ENCODE data around the gene SSBP4.
A peak's percentile ranks its signal among the peaks of the same experiment; 100 is the strongest.

The SSBP4 gene

GRCh38 chr19:18433015-18433691, 14.0 kb downstream of the SSBP4 start:
- DNase-seq (ENCODE audit: low spot score), result no peak

DNA sequence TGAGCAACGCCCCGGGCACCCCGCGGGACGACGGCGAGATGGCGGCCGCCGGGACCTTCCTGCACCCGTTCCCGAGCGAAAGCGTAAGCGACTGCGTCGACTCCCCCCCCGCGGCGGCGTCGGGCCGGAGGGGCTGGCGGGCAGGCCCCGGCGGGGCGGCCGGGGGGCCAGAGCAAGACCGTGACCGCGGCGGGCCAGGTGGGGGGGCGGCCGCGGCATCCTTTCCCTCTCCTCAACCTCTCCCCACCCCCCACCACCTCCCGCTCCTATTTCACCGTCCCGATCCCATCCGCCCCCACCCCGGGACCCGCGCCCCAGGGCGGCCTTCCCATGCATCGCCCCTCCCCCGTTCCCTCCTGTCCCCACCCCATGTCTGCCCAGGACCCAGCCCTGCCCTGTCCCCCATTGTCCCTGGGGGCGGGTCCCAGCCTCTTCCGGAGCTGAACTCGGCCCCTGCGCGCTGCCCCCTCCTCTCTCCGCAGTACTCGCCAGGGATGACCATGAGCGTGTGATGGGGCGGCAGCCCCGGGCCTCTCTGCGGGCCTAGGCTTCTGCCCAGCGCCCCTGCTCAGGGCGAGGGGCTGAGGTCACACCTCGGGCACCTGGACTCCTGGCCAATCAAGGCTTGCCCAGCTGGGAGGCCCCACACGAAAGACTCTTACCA, 14.7 kb downstream of the SSBP4 start:
- DNase-seq (ENCODE audit: low spot score), result no peak

- no peak for DNase-seq (ENCODE audit: low spot score)
These were observed 15.4 kb downstream of the SSBP4 start for GRCh38 chr19:18434411-18435175.

GRCh38 chr19:18435178-18435841, 16.1 kb downstream of the SSBP4 start:
- DNase-seq (ENCODE audit: low spot score), result no peak

DNA sequence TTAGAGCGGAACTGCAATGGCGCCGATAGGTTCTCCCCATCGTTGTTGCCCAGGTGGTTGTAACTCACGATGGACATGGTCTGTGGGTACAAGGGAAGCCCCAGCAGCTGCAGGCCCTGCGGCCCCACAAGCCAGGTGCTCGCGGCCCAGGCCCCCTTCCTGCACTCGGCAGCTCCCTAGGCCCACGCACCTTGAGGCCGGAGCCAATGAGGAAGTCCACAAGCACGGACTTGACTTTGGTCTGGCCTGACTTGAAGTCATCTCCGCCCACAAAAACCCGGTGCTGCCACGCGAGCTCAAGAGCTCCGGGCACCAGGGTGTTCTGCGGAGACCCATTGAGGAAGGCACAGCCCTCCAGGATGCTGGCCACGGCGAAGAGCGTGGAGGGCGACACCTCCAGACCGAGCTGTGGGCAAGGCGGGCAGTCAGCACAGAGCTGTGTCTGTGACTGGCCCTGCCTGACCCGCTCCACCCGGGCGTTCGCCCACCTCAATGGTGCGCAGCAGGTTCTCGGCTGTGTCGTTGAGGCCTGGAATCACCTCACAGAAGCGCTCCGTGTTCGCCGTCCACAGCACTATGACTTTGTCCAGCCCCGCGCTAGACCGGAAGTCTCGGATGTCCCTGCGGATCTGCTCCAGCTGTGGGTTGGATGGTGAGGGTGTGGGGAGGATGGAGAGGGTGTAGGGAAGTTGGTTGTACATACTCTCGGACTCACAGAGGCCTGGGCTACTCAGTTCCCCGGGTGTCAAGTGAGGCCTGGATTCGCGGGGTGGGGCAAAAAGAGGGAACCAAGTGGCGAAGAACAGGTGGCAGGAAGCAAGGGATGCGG, 16.9 kb downstream of the SSBP4 start:
- DNase-seq (ENCODE audit: low spot score), result no peak

DNA sequence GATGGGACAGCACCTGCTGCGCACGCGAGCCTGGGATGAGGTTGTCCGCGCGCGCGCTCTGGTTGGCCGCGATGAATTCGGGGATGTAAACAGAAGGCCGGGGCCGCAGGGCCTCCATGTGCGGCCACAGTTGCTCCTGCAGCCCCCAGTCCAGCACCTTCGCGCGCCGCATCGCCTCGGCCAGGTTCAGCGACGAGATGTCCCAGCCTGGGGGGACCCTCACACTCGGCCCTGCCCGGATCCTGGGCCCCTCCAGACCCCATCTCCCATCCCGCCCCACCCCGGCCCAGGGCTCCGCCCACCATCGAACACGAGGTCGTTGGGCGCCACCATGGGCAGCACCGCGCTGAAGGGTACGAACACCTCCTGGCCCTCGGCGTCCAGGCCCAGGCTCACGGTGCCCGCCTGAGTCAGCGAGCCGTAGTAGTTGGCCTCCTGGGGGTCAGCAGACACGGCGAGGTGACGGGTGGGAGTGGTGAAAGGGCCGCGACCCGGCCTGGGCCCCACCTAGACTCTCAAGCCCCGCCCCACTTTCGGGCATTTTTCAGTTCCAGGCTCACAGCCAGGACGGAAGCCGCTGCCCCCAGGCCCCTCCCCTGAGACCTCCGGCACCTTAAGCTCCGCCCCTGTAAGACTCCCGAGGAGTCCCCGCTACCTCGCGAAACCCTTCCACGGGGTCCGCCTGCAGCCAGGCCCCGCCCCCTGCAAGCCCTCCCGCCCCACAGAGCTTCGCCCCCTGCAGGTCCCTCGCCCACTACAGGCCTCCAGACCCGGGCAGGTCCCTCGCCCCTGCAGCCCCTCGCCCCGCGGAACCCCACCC, 17.7 kb downstream of the SSBP4 start:
- DNase-seq (ENCODE audit: low spot score), result peak; percentile 89

DNA sequence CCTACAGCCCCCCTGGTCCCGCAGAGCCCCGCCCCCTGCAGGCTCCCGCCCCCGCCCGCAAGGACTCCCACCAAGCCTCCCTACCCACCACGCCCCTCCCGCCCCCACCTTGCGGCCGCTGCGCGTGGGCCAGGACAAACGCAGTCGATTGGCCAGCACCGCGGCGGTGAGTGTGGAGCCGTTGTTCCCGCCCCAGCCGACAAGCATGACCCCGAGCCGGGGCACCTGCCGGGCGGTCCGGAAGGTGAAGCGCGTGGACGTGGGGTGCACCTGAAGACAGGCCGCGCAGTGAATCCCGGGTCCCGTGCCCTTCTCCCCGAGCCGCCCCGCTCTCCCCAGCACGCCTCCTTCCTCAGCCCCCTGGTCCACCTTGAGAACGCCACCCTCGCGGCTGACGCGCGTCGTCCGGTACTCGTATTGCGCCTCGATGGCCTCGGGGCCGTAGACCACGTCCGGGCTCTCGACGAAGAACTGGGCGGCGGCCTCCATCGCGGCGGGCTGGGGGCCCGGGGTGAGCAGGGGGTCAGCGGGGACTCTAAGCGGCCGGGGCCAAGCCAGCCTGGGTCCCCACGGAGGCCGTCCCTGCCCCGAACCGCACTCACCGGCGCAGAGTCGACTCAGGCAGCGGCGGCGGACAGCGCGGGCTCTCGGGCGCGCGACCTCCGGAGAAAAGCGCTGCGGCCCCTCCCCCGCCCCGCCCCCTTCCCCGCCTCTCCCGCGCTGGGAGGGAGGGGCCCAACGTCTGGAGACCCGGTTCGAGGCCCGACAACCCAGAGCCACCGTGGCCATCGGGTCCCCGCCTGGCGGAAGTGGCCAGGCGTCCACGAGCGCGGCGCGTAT, 18.5 kb downstream of the SSBP4 start, which contains the start of gene ISYNA1:
ISYNA1 (minus strand) TSS at position 643 of the 840 bp plus-strand sequence; CDS start at position 489, 154 bp downstream.
- DNase-seq (ENCODE audit: low spot score), result no peak

DNA sequence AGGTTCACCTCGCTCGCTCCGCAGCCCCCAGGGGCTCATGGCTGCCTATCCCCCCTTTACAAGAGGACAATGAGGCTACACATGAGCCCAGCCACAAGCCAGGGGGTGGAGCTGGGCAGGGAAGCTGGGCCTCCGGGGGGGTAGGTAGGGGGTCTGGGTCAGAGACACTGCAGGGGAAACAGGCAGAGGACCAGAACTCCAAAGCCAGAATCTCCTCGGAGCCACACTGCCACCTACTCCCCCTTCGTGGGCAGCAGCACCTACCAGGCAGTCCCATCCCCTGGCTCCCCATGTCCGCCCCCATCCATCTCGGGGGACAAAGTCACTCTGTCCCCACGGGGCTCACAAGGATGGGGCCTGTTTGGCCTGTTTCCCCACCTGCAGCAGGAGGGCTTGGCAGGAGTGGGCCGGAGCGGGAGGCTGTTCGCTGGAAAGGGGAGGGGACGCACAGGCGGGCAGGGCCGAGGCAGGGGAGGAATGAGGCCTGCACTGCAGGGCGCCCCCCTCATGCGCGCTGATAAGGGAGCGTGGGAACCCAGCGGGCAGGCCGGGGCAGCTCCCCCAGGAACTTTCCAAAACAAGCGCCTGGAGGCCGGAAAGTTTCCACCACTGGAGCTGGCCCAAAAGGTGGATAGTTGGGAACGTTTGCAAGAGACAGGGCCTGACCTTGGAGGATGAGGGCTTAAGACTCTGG, 19.3 kb downstream of the SSBP4 start:
- DNase-seq (ENCODE audit: low spot score), result no peak

- no peak for DNase-seq (ENCODE audit: low spot score)
These were observed 20.1 kb downstream of the SSBP4 start for GRCh38 chr19:18439025-18439909.

- DNase-seq (ENCODE audit: low spot score), result no peak
These were observed 20.7 kb downstream of the SSBP4 start for GRCh38 chr19:18439910-18440237.

DNA sequence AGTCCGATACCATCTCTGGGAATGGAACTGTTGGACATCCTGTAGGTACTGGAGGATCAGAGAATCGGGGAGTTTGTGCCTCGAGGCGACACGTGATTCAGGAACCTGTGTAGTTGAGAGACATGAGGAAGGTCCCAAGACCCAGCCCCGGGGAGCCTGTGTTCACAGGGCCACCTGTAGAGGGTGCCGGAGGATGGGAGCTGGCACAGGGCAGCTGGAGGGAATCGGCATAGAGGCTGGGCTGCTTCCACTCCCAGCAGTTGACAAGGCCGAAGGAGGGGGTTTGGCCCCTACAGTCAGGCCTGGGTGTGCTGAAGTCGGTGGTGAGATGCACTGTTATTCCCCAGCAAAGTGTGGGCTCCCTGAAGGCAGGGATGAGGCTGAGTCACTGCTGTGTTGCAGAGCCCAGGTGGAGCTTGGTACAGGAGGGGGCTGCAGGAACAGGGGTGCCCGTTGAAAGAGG, 21.2 kb downstream of the SSBP4 start:
- DNase-seq (ENCODE audit: low spot score), result peak; percentile 86

GRCh38 chr19:18440936-18441803, 22.0 kb downstream of the SSBP4 start:
- no peak for DNase-seq (ENCODE audit: low spot score)

- no peak for DNase-seq (ENCODE audit: low spot score)
These were observed 22.9 kb downstream of the SSBP4 start for GRCh38 chr19:18441804-18442788.

DNA sequence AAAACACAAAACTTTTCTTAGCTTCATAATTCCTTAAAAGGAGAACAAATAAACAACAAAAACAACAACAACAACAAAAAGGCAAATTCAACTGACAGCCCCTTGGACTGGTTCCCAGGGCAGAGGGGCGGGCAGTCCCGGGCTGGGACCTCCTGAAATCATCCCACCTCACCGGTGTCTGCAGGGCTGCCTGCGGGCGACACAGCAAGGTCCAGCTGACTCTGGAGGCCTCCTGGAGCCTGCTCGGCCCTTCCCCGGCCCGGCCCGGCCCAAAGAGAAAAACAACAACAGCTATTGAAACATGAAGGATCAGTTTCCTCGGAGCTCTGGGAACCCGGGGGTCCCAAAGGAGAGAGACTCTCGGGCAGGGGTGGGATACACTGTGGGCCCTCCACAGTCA, 23.7 kb downstream of the SSBP4 start:
- no peak for DNase-seq (ENCODE audit: low spot score)

GRCh38 chr19:18443406-18443805, 24.2 kb downstream of the SSBP4 start:
- no peak for DNase-seq (ENCODE audit: low spot score)

GRCh38 chr19:18443831-18444230, 24.6 kb downstream of the SSBP4 start:
- no peak for DNase-seq (ENCODE audit: low spot score)

All from HuH-7 (cell line).